Astrocyte (in vitro differentiated cells and primary cell): Measurements from ENCODE around the gene CD9. TPM values are rescaled to one million over a fixed set of nuclear protein-coding genes. Genes with fewer than 3 reads are reported as not detected.

Experiments
- DNase-seq: peaks from one replicate; pipeline ENCODE4 v3.0.0-alpha.2; 2010; ENCODE audit warnings: low read depth
- FAIRE-seq: peaks from 2 replicates; lab custom pipeline; 2011; peaks lifted over from hg19 to GRCh38; lab: Jason Lieb, UNC
- H2AFZ ChIP-seq: 2 replicates; pipeline ENCODE4 v1.6.0; 2012; ENCODE audit warnings: low read depth, low read length, inconsistent platforms
- H3K27ac ChIP-seq: 2 replicates; pipeline ENCODE4 v1.5.1; 2011; ENCODE audit warnings: low read depth, low read length, inconsistent platforms
- H3K27me3 ChIP-seq: 2 replicates; pipeline ENCODE4 v1.6.0; 2011; ENCODE audit warnings: low read length, inconsistent platforms; ENCODE audit not compliant: insufficient read depth
- H3K36me3 ChIP-seq: 2 replicates; pipeline ENCODE4 v1.5.1; 2011; ENCODE audit warnings: low read length, inconsistent platforms; ENCODE audit not compliant: insufficient read depth
- H3K4me1 ChIP-seq: 2 replicates; pipeline ENCODE4 v1.5.1; 2011; ENCODE audit warnings: low read length, inconsistent platforms; ENCODE audit not compliant: insufficient read depth
- H3K4me2 ChIP-seq: 2 replicates; pipeline ENCODE4 v1.6.0; 2012; ENCODE audit warnings: low read length, inconsistent platforms
- H3K4me3 ChIP-seq: 2 replicates; pipeline ENCODE4 v1.5.1; 2011; ENCODE audit warnings: low read depth, mild to moderate bottlenecking, low read length, inconsistent platforms; ENCODE audit not compliant: insufficient read depth
- H3K79me2 ChIP-seq: 2 replicates; pipeline ENCODE4 v1.6.0; 2012; ENCODE audit warnings: mild to moderate bottlenecking, low read length, inconsistent platforms; ENCODE audit not compliant: insufficient read depth
- H3K9ac ChIP-seq: 2 replicates; pipeline ENCODE4 v1.6.0; 2012; ENCODE audit warnings: mild to moderate bottlenecking, low read length, inconsistent platforms
- H3K9me3 ChIP-seq: 2 replicates; pipeline ENCODE4 v1.5.1; 2012; ENCODE audit warnings: low read depth, mild to moderate bottlenecking, low read length, inconsistent platforms; ENCODE audit not compliant: insufficient read depth
- H4K20me1 ChIP-seq: 2 replicates; pipeline ENCODE4 v1.6.0; 2012; ENCODE audit warnings: low read length, inconsistent platforms; ENCODE audit not compliant: insufficient read depth
- H3K27ac Mint-ChIP-seq: one replicate; pipeline ENCODE4 v1.8.0; 2021; ENCODE audit warnings: mild to moderate bottlenecking, mixed read lengths; ENCODE audit not compliant: unreplicated experiment
- H3K27me3 Mint-ChIP-seq: one replicate; pipeline ENCODE4 v1.8.0; 2021; ENCODE audit warnings: low read depth, mixed read lengths; ENCODE audit not compliant: unreplicated experiment
- H3K36me3 Mint-ChIP-seq: one replicate; pipeline ENCODE4 v1.8.0; 2021; ENCODE audit warnings: low read depth, mixed read lengths; ENCODE audit not compliant: unreplicated experiment
- H3K4me1 Mint-ChIP-seq: one replicate; pipeline ENCODE4 v1.8.0; 2021; ENCODE audit warnings: low read depth, mixed read lengths; ENCODE audit not compliant: unreplicated experiment
- H3K4me3 Mint-ChIP-seq: one replicate; pipeline ENCODE4 v1.8.0; 2021; ENCODE audit warnings: mild to moderate bottlenecking, moderate library complexity, mixed read lengths; ENCODE audit not compliant: unreplicated experiment
- H3K9me3 Mint-ChIP-seq: one replicate; pipeline ENCODE4 v1.8.0; 2021; ENCODE audit warnings: mild to moderate bottlenecking, mixed read lengths; ENCODE audit not compliant: unreplicated experiment
- EZH2 ChIP-seq: IDR thresholded peaks from 2 replicates; pipeline ENCODE4 v1.6.1; 2012; ENCODE audit warnings: mild to moderate bottlenecking, low read length, inconsistent platforms; ENCODE audit not compliant: insufficient read depth
- total RNA-seq: library from RNA; stranded (reverse); gene quantifications from 2 replicates; pipeline ENCODE4 v1.2.1, GENCODE V29; 2021
- TF ChIP-seq, protein P1 (sequence below): IDR thresholded peaks from 2 replicates; pipeline ENCODE4 v1.5.1; 2011; ENCODE audit warnings: low read depth, mild to moderate bottlenecking, inconsistent platforms, low read length, moderate library complexity; ENCODE audit not compliant: insufficient read depth

The CD9 gene
- total RNA-seq, 1 donor from 2014 or later: 52.2 TPM

DNA sequence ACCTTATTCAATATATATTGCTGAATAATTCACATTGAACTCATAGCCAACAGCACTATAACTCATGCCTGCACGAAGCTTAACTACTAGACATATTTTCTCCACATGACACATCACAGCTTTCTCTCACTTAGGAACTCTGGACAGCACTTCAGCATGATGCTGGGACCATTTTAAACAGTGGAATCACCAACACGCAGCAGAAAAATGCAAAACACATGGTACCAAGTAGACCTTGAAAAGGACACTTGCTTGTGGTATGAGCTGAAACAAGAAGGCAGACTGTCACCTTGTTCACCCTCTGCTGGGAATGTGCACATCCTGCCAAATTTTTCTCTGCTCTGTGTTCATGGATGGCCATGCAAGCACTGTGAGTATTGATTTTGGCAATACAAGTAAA lies 34.8 kb upstream of the CD9 start:
- H3K27ac Mint-ChIP-seq: no peak overlapping the region
- no peak overlapping the region for H3K27ac ChIP-seq
- no peaks in the 10 kb centered on the region for H3K36me3 Mint-ChIP-seq
- peaks cover 29% of the 10 kb centered on the region for H3K4me1 ChIP-seq
- H3K4me3 ChIP-seq: no peak overlapping the region
- no peaks in the 10 kb centered on the region for H3K27me3 ChIP-seq
- no peaks in the 10 kb centered on the region for H3K36me3 ChIP-seq
- H3K79me2 ChIP-seq: no peaks in the 10 kb centered on the region
- H3K4me1 Mint-ChIP-seq: peaks cover 42% of the 10 kb centered on the region
- TF ChIP-seq, protein P1, sequence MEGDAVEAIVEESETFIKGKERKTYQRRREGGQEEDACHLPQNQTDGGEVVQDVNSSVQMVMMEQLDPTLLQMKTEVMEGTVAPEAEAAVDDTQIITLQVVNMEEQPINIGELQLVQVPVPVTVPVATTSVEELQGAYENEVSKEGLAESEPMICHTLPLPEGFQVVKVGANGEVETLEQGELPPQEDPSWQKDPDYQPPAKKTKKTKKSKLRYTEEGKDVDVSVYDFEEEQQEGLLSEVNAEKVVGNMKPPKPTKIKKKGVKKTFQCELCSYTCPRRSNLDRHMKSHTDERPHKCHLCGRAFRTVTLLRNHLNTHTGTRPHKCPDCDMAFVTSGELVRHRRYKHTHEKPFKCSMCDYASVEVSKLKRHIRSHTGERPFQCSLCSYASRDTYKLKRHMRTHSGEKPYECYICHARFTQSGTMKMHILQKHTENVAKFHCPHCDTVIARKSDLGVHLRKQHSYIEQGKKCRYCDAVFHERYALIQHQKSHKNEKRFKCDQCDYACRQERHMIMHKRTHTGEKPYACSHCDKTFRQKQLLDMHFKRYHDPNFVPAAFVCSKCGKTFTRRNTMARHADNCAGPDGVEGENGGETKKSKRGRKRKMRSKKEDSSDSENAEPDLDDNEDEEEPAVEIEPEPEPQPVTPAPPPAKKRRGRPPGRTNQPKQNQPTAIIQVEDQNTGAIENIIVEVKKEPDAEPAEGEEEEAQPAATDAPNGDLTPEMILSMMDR: no peak
- no peak for TF ChIP-seq EZH2
- no peaks in the 10 kb centered on the region for H3K9me3 Mint-ChIP-seq
- no peak overlapping the region for H3K4me2 ChIP-seq
- no peaks in the 10 kb centered on the region for H3K9me3 ChIP-seq
- no peak overlapping the region for H3K9ac ChIP-seq
- no peaks in the 10 kb centered on the region for H4K20me1 ChIP-seq
- no peak overlapping the region for H3K4me3 Mint-ChIP-seq
- FAIRE-seq (peak; percentile 77), DNase-seq (peak; percentile 51)
- no peak overlapping the region for H2AFZ ChIP-seq
- H3K27me3 Mint-ChIP-seq: no peaks in the 10 kb centered on the region

DNA sequence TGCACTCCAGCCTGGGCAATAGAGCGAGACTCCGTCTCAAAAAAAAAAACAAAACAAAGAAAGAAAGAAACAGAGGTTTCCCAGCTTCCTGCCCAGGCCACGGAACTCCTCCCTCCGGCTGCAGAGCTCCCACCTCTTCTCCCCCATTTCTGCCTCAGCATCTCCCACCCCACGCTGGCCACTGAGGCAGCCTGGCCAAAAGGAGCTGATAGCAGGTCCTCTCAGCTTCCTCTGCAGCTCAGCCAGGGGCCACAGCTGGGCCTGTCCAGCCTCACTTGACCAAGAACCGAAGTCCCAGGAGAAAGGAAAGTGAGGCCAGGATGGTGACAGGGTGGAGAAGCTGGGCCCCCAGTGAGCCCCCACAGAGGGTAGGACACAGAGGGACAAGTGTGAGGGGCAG lies 33.4 kb upstream of the CD9 start:
- H3K27ac ChIP-seq: peak overlapping the region; percentile 96
- Mint-ChIP-seq H3K9me3 (no peaks in the 10 kb centered on the region), H3K27me3 (no peaks in the 10 kb centered on the region), H3K4me1 (peaks cover 30% of the 10 kb centered on the region), H3K4me3 (no peak overlapping the region), H3K27ac (peak overlapping the region; percentile 99), H3K36me3 (no peaks in the 10 kb centered on the region)
- H3K79me2 ChIP-seq: no peaks in the 10 kb centered on the region
- peak overlapping the region; percentile 76 for H3K4me2 ChIP-seq
- DNase-seq: no peak
- H3K9ac ChIP-seq: peak overlapping the region; percentile 80
- no peak overlapping the region for H3K4me3 ChIP-seq
- H3K27me3 ChIP-seq: no peaks in the 10 kb centered on the region
- H3K4me1 ChIP-seq: peaks cover 21% of the 10 kb centered on the region
- H3K9me3 ChIP-seq: no peaks in the 10 kb centered on the region
- H2AFZ ChIP-seq: peak overlapping the region; percentile 36
- H4K20me1 ChIP-seq: no peaks in the 10 kb centered on the region
- no peaks in the 10 kb centered on the region for H3K36me3 ChIP-seq
- FAIRE-seq: no peak
- TF ChIP-seq, protein P1: no peak
- no peak for TF ChIP-seq EZH2
